GM21381 (cell line): ENCODE results near the gene E2F6.

Experiments used
- ATAC-seq: cut with Tn5 transposase; IDR thresholded peaks from one replicate; pipeline ENCODE4 v1.9.1; 2021; ENCODE audit warnings: mild to moderate bottlenecking, moderate library complexity; ENCODE audit not compliant: unreplicated experiment

Gene E2F6

GRCh38 chr2:11459816-11460215 lies 6.1 kb downstream of the E2F6 start:
- no peak for ATAC-seq

GRCh38 chr2:11458753-11459152 lies 7.2 kb downstream of the E2F6 start:
- no peak for ATAC-seq

GRCh38 chr2:11457935-11458334 lies 8.0 kb downstream of the E2F6 start:
- no peak for ATAC-seq

DNA sequence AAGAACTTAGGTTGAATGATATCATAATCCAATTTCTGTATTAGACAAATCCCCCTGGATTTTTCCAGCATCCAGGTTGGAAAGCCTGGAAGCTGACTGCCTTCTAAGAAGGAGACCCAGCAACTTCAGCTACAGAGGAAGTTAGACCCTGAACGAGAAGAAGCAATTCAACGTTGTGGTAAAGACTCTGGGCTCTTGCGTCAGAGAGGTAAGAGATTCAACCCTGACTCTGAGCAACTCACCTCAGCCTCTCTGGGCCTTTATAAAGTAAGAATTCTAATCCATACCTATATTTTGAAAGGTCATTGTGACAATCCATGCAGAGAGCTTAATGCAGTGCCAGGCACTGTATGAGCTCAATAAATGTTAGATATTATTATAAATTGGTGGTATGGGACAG lies 9.7 kb downstream of the E2F6 start:
- no peak for ATAC-seq

GRCh38 chr2:11454824-11455223 lies 11.1 kb downstream of the E2F6 start:
- ATAC-seq: no peak

DNA sequence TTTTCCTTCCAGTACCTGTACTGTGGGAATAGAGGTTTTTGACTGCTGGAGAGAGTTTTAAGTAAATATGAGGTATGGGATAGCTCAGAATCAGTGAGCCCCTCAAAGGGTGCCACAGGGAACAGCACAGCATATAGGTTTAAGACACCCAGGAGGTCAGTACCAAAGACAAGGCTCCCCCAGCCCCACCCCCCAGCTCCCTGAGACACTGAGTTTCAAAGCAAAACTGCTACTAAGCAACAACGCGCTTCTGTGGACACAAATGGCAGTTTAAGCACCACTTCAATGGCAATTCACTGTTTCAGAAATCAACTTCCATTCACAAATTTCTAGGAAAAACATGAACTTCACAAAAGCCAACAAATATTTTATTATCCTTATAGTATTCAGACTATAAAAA lies 15.2 kb downstream of the E2F6 start:
- ATAC-seq: no peak

DNA sequence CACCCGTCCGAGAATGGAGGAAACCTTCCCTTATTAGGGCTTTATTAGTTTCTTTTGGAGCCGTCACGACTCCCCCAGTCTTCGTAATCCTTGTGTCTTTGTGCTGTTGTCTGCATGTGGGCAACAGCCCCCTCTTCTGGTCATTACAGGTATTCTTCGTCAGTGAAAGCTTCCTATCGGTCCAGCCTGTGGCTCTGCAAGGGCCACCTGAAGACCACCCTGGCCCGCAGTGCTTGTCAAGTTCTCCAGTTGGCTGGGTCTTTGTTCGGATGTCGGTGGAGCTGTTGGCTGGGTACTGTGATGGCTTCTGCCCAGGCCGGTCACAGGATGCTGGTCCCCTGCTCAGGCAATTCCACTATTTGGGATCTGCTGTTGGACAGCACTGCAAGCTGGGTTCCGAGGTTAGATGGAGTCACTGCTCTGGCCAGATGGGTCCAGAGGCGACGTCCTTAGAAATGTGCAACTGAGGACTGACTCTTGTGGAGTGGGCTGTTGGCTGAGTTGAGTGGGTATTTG lies 19.2 kb downstream of the E2F6 start:
- ATAC-seq: no peak

- ATAC-seq: no peak
These were observed 21.2 kb downstream of the E2F6 start for GRCh38 chr2:11444737-11445136.

DNA sequence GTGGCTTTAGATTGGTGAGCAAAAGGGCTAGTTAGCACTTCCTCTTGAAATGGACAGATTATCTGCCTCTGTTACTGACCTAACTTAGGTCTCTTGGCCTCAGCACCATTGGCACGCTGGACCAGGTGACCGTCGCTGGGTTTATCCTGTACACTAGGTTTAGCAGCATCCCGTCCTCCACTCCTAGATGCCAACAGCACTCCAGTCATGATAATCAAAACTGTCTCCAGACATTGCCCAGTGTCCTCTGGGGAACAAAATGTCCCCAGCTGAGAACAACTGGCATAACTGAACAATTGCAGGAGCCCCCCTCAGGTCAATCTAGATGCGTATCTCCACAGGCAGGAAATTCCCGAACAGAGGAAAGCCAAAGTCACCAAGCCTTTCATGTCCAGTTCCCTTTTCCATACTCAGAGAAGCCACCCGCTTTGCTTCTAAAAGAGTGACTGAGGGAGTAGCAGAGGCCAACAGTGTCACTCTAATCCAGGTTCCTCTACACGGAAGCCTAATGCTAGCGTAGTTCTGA lies 27.3 kb downstream of the E2F6 start:
- no peak for ATAC-seq

DNA sequence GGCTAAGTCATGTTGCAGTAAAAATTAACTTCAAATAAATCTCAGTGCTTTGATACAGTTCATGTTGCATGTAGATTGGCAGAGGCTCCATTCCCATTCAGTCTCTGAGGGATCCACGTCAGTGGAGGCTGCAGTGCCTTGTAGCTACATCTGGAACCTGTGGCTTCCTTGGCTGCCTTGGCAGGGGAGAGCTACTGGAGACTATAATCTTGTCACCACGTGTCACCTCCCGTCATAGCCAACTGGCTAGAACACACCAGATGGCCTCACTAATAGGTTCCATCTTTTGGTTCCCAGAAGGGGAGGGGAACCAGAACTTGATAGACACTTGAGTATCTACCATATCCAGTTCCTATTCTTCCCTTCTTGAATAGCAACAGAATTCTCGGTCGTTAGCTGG lies 28.4 kb downstream of the E2F6 start:
- ATAC-seq: no peak

DNA sequence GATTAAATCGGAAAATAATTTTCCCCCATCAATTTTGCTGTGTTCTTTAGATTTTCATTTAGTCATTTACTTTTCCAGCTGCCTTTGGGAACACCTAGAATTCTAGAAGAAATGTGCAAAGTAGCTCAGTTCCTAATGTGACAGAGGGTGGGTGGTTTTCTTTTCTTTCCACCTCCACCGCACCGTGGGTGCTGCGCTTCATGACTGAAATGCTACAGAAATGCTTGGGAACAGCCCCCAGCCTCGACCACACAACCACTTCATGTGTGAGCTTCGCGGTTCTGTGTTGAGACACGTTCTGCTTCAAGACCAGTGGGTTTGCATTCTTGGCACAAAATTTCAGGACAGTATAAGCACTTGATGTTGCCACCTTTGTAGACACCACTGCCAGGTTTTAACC lies 30.9 kb downstream of the E2F6 start:
- no peak for ATAC-seq

GRCh38 chr2:11434443-11434842 lies 31.5 kb downstream of the E2F6 start:
- no peak for ATAC-seq

- no peak for ATAC-seq
These were observed 32.1 kb downstream of the E2F6 start for GRCh38 chr2:11433822-11434221.

GRCh38 chr2:11430729-11431128 lies 35.2 kb downstream of the E2F6 start:
- no peak for ATAC-seq

- ATAC-seq: no peak
These were observed 38.7 kb downstream of the E2F6 start for GRCh38 chr2:11427224-11427623.

- ATAC-seq: no peak
These were observed 43.0 kb downstream of the E2F6 start for GRCh38 chr2:11422901-11423435.

- no peak for ATAC-seq
These were observed 43.5 kb downstream of the E2F6 start for GRCh38 chr2:11422491-11422865.

DNA sequence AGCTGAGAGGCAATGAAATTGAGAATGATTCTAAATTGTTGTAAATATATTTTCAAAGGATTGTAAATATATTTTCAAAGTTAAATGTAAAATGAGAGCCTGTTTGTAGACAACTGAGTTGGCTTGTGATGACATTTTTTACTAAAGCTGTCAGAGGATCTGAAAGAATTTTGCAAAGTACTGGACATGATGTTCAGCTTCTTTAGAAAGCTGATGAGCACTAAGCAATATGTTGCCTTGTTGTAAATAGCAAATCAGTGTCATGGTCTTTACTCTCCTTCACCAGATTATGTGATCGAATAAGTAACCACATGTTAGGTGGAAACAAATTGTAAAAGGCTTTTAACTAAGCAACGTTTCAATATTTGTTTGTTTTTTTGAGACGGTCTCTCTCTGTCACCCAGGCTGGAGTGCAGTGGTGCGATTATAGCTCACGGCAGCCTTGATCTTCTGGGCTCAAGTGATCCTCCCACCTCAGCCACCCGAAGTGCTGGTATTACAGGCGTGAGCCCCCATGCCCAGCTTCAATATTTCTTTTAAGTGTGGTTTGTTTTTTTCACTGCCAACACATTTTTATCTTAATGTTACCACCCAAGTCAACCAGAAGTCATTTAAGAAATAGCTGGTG lies 44.0 kb downstream of the E2F6 start:
- ATAC-seq: no peak

GRCh38 chr2:11420671-11421070 lies 45.3 kb downstream of the E2F6 start:
- no peak for ATAC-seq

DNA sequence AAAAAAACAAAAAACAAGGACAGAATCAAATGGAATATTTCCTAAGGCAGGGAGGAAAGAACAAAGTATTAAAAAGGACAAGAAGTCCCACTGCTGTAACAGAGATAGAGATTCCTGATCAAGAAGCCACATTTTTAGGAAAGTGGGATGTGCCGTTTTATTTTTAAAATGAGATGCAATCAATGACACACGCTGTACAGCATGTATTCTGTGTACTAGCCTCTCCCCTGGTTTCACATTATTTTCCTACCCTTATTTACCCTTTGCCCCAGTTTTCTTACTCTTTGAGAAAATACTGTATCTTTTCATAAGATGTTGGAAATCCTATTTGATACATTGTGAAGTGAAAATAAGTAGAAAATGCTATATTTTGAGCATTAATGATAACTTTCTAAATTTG lies 45.8 kb downstream of the E2F6 start:
- ATAC-seq: no peak

- no peak for ATAC-seq
These were observed 46.2 kb downstream of the E2F6 start for GRCh38 chr2:11419781-11420180.

DNA sequence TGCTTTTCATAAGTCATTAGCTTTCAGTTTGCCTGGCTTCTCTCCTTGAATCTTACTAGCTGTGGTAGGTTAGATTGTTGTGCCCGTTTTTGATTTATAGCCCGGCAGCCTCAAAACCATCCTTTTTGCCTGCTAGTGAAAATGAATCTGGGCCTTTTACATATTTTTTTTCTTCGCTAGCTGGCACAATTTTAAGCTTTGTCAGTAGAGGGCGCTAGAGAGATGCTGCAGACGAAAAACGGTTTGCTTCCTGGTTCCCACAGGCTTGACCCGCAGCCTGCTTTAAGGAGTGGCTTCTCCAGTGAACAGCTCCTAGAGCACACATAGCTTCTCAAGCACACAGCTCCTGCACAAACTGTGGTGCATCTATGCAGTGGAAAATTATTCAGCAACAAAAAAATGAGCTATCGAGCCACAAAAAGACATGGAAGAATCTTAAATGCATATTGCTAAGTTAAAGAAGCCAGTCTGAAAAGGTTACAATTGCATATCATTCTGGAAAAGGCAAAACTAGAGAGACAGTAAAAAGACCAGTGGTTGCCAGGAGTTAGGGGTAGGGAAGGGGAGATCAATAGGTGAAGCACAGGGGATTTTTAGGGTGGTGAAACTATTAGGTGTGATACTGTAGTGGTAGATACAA lies 47.9 kb downstream of the E2F6 start:
- ATAC-seq: no peak
